ENCODE measurements around the gene DMD. TPM values are rescaled to one million over a fixed set of nuclear protein-coding genes. Genes with fewer than 3 reads are reported as not detected.

DMD gene
- total RNA-seq, 1 donor from 2014 or later: 1.7 TPM

GRCh38 chrX:31356275-31357212, 1854.8 kb downstream of the DMD start:
- TF ChIP-seq CTCF (IDR thresholded peaks at IDR 0.05; ENCODE audit: partially characterized antibody, unreplicated experiment): no peak
- no peak overlapping the region for H3K4me3 Mint-ChIP-seq (ENCODE audit: unreplicated experiment)
- no peak for DNase-seq
- H3K27me3 Mint-ChIP-seq (ENCODE audit: unreplicated experiment): no peaks in the 10 kb centered on the region
- H3K4me1 Mint-ChIP-seq (ENCODE audit: low read depth, unreplicated experiment): peaks cover 2% of the 10 kb centered on the region
- H3K9me3 Mint-ChIP-seq (ENCODE audit: unreplicated experiment): no peaks in the 10 kb centered on the region
- H3K36me3 Mint-ChIP-seq (ENCODE audit: unreplicated experiment): no peaks in the 10 kb centered on the region
- H3K27ac Mint-ChIP-seq (ENCODE audit: unreplicated experiment): no peak overlapping the region

GRCh38 chrX:31355206-31355955, 1856.0 kb downstream of the DMD start:
- no peak for TF ChIP-seq CTCF (IDR thresholded peaks at IDR 0.05; ENCODE audit: partially characterized antibody, unreplicated experiment)
- no peaks in the 10 kb centered on the region for H3K27me3 Mint-ChIP-seq (ENCODE audit: unreplicated experiment)
- H3K36me3 Mint-ChIP-seq (ENCODE audit: unreplicated experiment): no peaks in the 10 kb centered on the region
- H3K4me3 Mint-ChIP-seq (ENCODE audit: unreplicated experiment): no peak overlapping the region
- peaks cover 3% of the 10 kb centered on the region for H3K4me1 Mint-ChIP-seq (ENCODE audit: low read depth, unreplicated experiment)
- no peak for DNase-seq
- no peaks in the 10 kb centered on the region for H3K9me3 Mint-ChIP-seq (ENCODE audit: unreplicated experiment)
- H3K27ac Mint-ChIP-seq (ENCODE audit: unreplicated experiment): no peak overlapping the region

- H3K27ac Mint-ChIP-seq (ENCODE audit: unreplicated experiment): no peak overlapping the region
- no peaks in the 10 kb centered on the region for H3K27me3 Mint-ChIP-seq (ENCODE audit: unreplicated experiment)
- no peak overlapping the region for H3K4me3 Mint-ChIP-seq (ENCODE audit: unreplicated experiment)
- H3K36me3 Mint-ChIP-seq (ENCODE audit: unreplicated experiment): no peaks in the 10 kb centered on the region
- H3K4me1 Mint-ChIP-seq (ENCODE audit: low read depth, unreplicated experiment): peaks cover 5% of the 10 kb centered on the region
- no peak for DNase-seq
- TF ChIP-seq CTCF (IDR thresholded peaks at IDR 0.05; ENCODE audit: partially characterized antibody, unreplicated experiment): no peak
- H3K9me3 Mint-ChIP-seq (ENCODE audit: unreplicated experiment): no peaks in the 10 kb centered on the region
Observed at GRCh38 chrX:31353095-31353494, 1858.3 kb downstream of the DMD start.

- Mint-ChIP-seq H3K36me3 (ENCODE audit: unreplicated experiment) (no peaks in the 10 kb centered on the region), H3K9me3 (ENCODE audit: unreplicated experiment) (no peaks in the 10 kb centered on the region), H3K4me3 (ENCODE audit: unreplicated experiment) (no peak overlapping the region), H3K4me1 (ENCODE audit: low read depth, unreplicated experiment) (peaks cover 2% of the 10 kb centered on the region), H3K27me3 (ENCODE audit: unreplicated experiment) (no peaks in the 10 kb centered on the region), H3K27ac (ENCODE audit: unreplicated experiment) (no peak overlapping the region)
- DNase-seq: no peak
- no peak for TF ChIP-seq CTCF (IDR thresholded peaks at IDR 0.05; ENCODE audit: partially characterized antibody, unreplicated experiment)
Observed at GRCh38 chrX:31350808-31351074, 1860.6 kb downstream of the DMD start.

GRCh38 chrX:31349515-31349914, 1861.8 kb downstream of the DMD start:
- Mint-ChIP-seq H3K9me3 (ENCODE audit: unreplicated experiment) (no peaks in the 10 kb centered on the region), H3K4me1 (ENCODE audit: low read depth, unreplicated experiment) (peaks cover 2% of the 10 kb centered on the region)
- TF ChIP-seq CTCF (IDR thresholded peaks at IDR 0.05; ENCODE audit: partially characterized antibody, unreplicated experiment): no peak

More at GRCh38 chrX:31349515-31349914, 1861.8 kb downstream of the DMD start:
- Mint-ChIP-seq H3K4me3 (ENCODE audit: unreplicated experiment) (no peak overlapping the region), H3K36me3 (ENCODE audit: unreplicated experiment) (no peaks in the 10 kb centered on the region), H3K27me3 (ENCODE audit: unreplicated experiment) (no peaks in the 10 kb centered on the region), H3K27ac (ENCODE audit: unreplicated experiment) (no peak overlapping the region)
- DNase-seq: no peak
